ENCODE data around the gene ALK. TPM values are rescaled to one million over a fixed set of nuclear protein-coding genes. Genes with fewer than 3 reads are reported as not detected.

The ALK gene
- total RNA-seq, 1 experiment from 2014 or later = not detected

GRCh38 chr2:29787473-29788465 is 133.6 kb downstream of the ALK start:
- DNase-seq = no peak
- H3K27me3 ChIP-seq = 0 out of 2 replicates have a peak, but pooled peaks cover under 1% of the 10 kb centered on the region
- H3K4me3 ChIP-seq = no peak overlapping the region
- H3K36me3 ChIP-seq = no peaks in the 10 kb centered on the region
- no peaks in the 10 kb centered on the region for H3K9me3 ChIP-seq

GRCh38 chr2:29786361-29786760 is 135.0 kb downstream of the ALK start:
- no peak for DNase-seq
- no peaks in the 10 kb centered on the region for H3K9me3 ChIP-seq
- no peaks in the 10 kb centered on the region for H3K27me3 ChIP-seq
- H3K36me3 ChIP-seq = no peaks in the 10 kb centered on the region
- no peak overlapping the region for H3K4me3 ChIP-seq

GRCh38 chr2:29783666-29784065 is 137.7 kb downstream of the ALK start:
- no peaks in the 10 kb centered on the region for H3K27me3 ChIP-seq
- H3K36me3 ChIP-seq = no peaks in the 10 kb centered on the region
- H3K9me3 ChIP-seq = no peaks in the 10 kb centered on the region
- no peak for DNase-seq
- no peak overlapping the region for H3K4me3 ChIP-seq

DNA sequence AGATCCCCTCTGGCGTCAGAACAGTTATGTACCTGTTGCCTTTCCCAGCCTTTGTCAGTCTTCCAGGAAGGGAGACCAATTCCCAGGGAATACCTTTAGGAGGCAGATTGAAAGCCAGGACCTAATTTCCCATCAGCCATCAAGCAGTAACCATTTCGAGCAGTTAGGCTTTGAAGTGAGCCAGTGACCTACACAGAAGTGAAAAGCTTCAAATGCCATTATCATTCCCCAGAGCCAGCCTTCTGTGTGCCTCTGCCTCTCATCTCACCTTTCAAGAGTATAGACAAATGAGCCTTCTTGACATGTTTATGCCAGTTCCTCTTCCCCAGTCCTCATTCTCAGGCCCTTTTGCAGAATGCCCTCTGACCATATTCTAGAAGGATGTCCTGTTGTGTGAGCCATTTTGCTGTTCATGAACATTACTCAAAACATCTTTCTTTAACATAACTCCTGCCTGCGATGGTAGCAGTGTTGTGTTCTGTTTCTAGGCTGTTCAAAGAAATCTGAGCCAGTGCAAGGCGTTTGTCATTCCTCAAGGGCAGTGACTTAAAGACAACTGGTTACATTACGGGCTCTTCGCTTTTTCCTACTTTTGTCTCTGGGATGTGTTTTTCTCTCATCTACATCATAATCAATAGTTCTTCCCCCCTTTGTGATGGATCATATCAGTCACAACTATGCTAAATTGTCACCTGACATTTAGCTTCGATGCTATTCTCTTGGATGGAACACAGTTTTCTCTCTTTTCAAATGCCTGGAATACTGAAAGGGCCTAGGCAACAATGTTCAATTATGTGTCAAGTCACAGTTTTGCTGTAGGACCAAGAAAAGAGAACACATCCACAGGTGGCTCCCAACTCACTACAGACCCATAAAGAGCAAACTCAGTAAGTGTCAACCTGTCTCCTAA is 138.6 kb downstream of the ALK start:
- no peak overlapping the region for H3K4me3 ChIP-seq
- no peaks in the 10 kb centered on the region for H3K9me3 ChIP-seq
- no peak for DNase-seq
- no peaks in the 10 kb centered on the region for H3K36me3 ChIP-seq
- H3K27me3 ChIP-seq = no peaks in the 10 kb centered on the region

GRCh38 chr2:29782087-29782486 is 139.3 kb downstream of the ALK start:
- Histone ChIP-seq H3K4me3 (no peak overlapping the region), H3K9me3 (no peaks in the 10 kb centered on the region), H3K27me3 (no peaks in the 10 kb centered on the region), H3K36me3 (no peaks in the 10 kb centered on the region)
- no peak for DNase-seq

DNA sequence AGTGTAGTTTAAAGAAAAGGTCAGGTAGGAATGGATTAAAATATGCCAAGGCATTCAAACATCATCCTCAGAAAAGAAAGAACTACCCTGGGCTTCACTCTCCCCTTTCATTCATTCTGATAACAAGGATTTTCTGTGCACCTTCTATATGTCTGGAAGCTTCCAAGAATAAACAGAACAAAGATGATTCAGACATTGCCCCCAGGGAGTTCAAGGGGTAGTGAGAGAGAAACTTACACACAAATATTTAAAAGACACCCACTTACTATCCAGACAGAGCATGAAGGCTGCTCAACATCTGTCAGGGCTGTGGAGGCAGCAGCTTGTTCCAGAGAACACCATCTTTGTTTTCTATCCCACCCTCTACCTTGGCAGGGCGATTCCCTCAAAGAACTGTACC is 140.5 kb downstream of the ALK start:
- Histone ChIP-seq H3K36me3 (no peaks in the 10 kb centered on the region), H3K27me3 (no peaks in the 10 kb centered on the region)
- no peak for DNase-seq

DNA sequence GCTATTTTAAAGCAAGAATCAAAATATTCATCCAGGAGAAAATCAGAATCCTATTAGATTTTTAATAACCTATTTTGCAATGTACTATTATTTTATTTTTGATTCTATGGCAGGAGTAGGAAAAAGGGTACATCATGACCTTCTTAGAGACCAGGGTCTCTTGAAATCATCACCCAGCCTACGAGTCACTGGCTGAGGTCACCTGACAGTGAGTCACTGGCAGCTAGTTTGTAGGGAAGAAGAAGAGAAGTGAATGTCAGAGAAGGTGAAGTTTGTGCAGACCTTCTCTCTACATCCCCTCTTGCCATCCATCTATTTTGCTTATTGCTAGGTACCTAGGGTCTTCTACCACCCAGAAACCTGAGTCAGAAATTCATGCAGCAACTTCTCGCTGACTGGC is 144.2 kb downstream of the ALK start:
- H3K27me3 ChIP-seq = no peaks in the 10 kb centered on the region
- H3K36me3 ChIP-seq = no peaks in the 10 kb centered on the region
- DNase-seq = no peak
- no peaks in the 10 kb centered on the region for H3K9me3 ChIP-seq
- H3K4me3 ChIP-seq = no peak overlapping the region

More for the DNA sequence above, 140.5 kb downstream of the ALK start:
- Histone ChIP-seq H3K9me3 (no peaks in the 10 kb centered on the region), H3K4me3 (no peak overlapping the region)

- H3K36me3 ChIP-seq = no peaks in the 10 kb centered on the region
- no peak for DNase-seq
- H3K9me3 ChIP-seq = no peaks in the 10 kb centered on the region
- H3K4me3 ChIP-seq = no peak overlapping the region
- H3K27me3 ChIP-seq = no peaks in the 10 kb centered on the region
Measured at GRCh38 chr2:29776406-29776805, 145.0 kb downstream of the ALK start.

DNA sequence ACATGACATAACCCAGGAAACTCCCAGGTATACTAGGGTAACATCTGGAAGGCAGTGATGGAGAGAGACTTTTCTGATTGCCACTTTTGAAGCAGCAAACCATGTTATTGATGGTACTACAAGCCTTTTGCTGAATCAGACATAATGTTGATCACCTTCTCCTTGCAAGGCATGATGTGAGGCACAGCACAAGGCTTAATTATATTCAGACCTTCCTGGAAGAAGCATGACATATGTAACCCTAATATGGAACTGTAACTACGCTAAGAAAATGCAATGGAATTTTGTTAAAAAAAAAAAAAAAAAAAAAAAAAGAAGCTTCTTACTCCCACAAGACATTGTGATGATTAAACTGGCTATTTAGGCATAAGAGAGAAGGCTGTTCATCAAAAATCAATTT is 145.4 kb downstream of the ALK start:
- DNase-seq = no peak
- Histone ChIP-seq H3K4me3 (no peak overlapping the region), H3K36me3 (no peaks in the 10 kb centered on the region), H3K27me3 (no peaks in the 10 kb centered on the region), H3K9me3 (no peaks in the 10 kb centered on the region)

DNA sequence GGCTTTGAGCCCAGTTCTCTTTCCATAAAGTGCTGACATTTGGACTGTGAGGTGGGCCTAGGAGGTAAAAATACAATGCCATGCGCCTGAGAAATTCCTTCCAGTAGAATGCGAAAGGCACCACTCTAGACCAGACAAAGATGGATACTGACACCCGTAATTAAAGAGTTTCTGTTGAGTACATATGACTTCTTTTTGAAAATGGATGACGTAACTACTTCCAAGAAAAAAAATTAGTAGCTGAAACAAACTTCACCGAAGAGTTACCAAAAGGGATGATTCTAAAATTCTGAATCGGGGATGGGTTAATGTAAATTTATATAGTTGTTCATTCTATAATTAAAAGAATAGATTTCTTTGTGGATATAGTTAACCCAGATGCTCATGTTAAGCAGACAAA is 146.8 kb downstream of the ALK start:
- no peaks in the 10 kb centered on the region for H3K36me3 ChIP-seq
- no peak overlapping the region for H3K4me3 ChIP-seq

GRCh38 chr2:29770846-29771245 is 150.5 kb downstream of the ALK start:
- DNase-seq = no peak
- Histone ChIP-seq H3K4me3 (no peak overlapping the region), H3K27me3 (no peaks in the 10 kb centered on the region), H3K9me3 (no peaks in the 10 kb centered on the region), H3K36me3 (no peaks in the 10 kb centered on the region)

More for the DNA sequence above, 146.8 kb downstream of the ALK start:
- H3K27me3 ChIP-seq = no peaks in the 10 kb centered on the region
- no peak for DNase-seq
- no peaks in the 10 kb centered on the region for H3K9me3 ChIP-seq

DNA sequence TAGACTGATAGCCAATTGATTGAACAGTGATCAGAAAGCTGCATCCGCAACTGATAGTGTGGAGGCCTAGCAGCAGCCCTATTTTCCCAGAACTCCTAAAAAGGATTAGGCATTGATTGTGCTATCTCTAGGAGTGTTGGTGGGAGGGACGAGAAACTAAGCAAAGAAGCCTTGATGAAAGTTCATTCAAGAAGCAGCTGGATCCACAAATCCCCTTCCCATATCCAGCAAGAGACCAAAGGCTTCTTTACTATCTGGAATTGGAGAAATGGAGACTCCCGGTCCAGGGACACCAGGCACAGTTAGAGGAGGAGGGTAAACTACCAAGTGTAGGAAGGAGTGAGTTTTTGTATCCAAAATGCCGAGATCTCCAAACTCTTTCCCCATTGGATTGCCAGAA is 151.5 kb downstream of the ALK start:
- no peak for DNase-seq
- Histone ChIP-seq H3K4me3 (no peak overlapping the region), H3K36me3 (no peaks in the 10 kb centered on the region), H3K9me3 (no peaks in the 10 kb centered on the region), H3K27me3 (no peaks in the 10 kb centered on the region)

DNA sequence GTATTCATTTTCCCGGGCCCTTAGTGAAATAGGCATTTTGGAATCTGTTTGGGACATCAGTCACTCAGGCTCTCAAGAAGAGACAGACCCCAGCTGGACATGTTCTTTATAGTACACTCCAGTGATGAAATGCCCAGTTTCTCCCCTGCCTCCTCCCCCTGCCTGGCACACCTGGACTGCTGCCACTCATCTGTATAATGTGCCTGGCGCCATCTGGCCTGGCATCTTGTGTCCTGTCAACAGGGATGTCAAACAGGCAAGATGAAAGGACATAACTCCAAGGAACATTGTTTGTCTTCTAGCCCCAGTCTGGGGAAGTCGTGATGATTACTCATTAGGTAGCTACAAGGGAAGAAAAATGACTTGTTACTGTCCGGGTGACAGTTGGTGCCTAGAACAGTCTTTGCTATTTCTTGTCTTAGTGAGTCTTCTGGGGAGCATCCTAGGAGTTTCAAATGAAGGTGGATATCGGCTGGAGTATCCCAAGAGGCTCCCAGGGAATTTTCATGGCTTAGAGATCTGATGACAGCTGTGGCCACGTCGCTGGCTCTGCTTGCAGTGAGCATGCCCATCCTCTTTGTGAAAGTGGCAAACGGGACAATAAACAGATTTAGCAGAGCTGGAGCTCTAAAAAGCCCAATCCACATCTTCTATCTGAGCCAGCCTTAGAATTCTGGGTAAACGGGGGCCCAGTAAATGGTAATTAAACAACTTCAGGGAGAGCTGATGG is 153.6 kb downstream of the ALK start:
- H3K9me3 ChIP-seq = no peaks in the 10 kb centered on the region
- no peak for DNase-seq
- no peaks in the 10 kb centered on the region for H3K27me3 ChIP-seq
- H3K4me3 ChIP-seq = no peak overlapping the region
- no peaks in the 10 kb centered on the region for H3K36me3 ChIP-seq

DNA sequence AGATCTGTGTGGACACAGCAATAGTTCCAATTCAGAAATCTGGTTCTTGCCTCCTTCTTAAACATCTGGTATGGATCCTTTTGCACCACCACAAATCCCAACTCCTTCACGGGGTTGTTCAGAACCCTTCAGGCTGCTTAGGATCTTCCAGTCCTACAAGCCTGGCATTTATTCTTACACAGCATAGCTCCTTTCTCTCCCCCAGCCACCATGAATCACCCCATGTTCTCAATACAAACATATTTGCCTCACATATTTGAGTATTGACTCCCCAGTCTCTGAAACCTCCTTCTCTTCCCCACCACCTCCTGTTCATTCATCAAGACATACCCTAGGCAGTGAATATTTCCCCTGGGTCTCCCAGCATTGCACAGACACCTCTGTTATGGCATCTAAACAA is 155.2 kb downstream of the ALK start:
- H3K27me3 ChIP-seq = no peaks in the 10 kb centered on the region
- no peaks in the 10 kb centered on the region for H3K36me3 ChIP-seq
- no peaks in the 10 kb centered on the region for H3K9me3 ChIP-seq
- peak; percentile 23 for DNase-seq
- no peak overlapping the region for H3K4me3 ChIP-seq

- no peaks in the 10 kb centered on the region for H3K36me3 ChIP-seq
- H3K9me3 ChIP-seq = no peaks in the 10 kb centered on the region
- no peak for DNase-seq
- H3K4me3 ChIP-seq = no peak overlapping the region
- no peaks in the 10 kb centered on the region for H3K27me3 ChIP-seq
Measured at GRCh38 chr2:29765721-29766120, 155.7 kb downstream of the ALK start.

DNA sequence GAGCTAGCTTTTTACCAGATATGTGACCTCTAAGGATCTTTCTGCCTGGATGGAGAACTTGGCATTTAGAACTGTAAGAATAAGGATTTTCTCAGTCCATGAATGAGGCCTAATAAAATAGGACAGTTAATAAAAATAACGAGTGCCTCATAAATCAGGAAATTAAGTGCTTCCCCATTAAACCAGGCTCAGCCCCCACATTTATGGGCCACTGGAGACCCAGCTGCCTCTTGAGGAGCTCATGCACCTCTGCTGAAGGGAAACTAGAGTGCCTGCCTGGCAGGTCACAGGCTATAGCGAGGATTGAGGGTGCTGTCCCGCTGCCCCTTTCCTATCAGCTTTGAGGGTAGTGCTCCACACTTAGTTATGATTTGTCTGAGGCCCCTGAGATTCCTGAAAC is 158.0 kb downstream of the ALK start:
- Histone ChIP-seq H3K36me3 (no peaks in the 10 kb centered on the region), H3K4me3 (no peak overlapping the region), H3K9me3 (no peaks in the 10 kb centered on the region), H3K27me3 (no peaks in the 10 kb centered on the region)
- no peak for DNase-seq

DNA sequence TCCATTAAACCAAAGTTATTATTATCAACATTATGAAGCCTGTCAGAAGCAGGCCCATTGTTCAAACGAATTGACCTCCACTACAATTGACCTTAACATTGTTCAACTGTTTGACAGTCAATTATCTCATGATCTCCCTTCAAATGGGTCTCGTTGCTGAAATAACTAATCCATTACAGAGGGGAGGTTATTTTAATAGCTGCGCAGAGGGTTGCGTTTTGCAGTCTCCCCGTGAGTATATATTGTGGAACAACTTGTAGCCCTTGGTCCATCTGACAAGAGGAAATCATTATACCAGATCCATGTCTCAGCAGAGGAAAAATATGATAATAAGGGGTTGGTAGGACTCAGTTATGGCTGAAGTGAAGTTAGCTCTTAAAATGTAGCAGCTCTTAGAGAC is 159.1 kb downstream of the ALK start:
- Histone ChIP-seq H3K4me3 (no peak overlapping the region), H3K36me3 (no peaks in the 10 kb centered on the region), H3K27me3 (no peaks in the 10 kb centered on the region), H3K9me3 (no peaks in the 10 kb centered on the region)
- no peak for DNase-seq

All from MG63 (cell line).